Measurements from ENCODE around the gene GOLIM4.
"Not testable (repeated sequence)": the region's sequence is repeated elsewhere in the genome, so short reads cannot be mapped to it uniquely, and the experiment has no call there.

The GOLIM4 gene

GRCh38 chr3:168080022-168080421 lies 15.7 kb downstream of the GOLIM4 start:
- DNase-seq = no peak

GRCh38 chr3:168077091-168077490 lies 18.6 kb downstream of the GOLIM4 start:
- DNase-seq = no peak

GRCh38 chr3:168073842-168074605 lies 21.7 kb downstream of the GOLIM4 start:
- DNase-seq = no peak

GRCh38 chr3:168072323-168072650 lies 23.4 kb downstream of the GOLIM4 start:
- no peak for DNase-seq

GRCh38 chr3:168071591-168072322 lies 24.0 kb downstream of the GOLIM4 start:
- DNase-seq = peak in 1 of 56 donors; percentile 11

GRCh38 chr3:168070919-168071318 lies 24.8 kb downstream of the GOLIM4 start:
- no peak for DNase-seq

- no peak for DNase-seq
Measured at GRCh38 chr3:168068346-168068745, 27.4 kb downstream of the GOLIM4 start.

- no peak for DNase-seq
Measured at GRCh38 chr3:168066882-168067281, 28.8 kb downstream of the GOLIM4 start.

- no peak for DNase-seq
Measured at GRCh38 chr3:168065569-168065968, 30.2 kb downstream of the GOLIM4 start.

- DNase-seq = no peak
Measured at GRCh38 chr3:168063122-168063521, 32.6 kb downstream of the GOLIM4 start.

- no peak for DNase-seq
Measured at GRCh38 chr3:168062679-168063078, 33.0 kb downstream of the GOLIM4 start.

- peak in 2 of 56 donors; percentile 1 to 3 for DNase-seq
Measured at GRCh38 chr3:168061332-168061996, 34.3 kb downstream of the GOLIM4 start.

GRCh38 chr3:168060317-168060716 lies 35.4 kb downstream of the GOLIM4 start:
- DNase-seq = no peak

- no peak for DNase-seq
Measured at GRCh38 chr3:168058481-168058880, 37.2 kb downstream of the GOLIM4 start.

- DNase-seq = not testable (repeated sequence)
Measured at GRCh38 chr3:168056398-168057230, 39.1 kb downstream of the GOLIM4 start.

- no peak for DNase-seq
Measured at GRCh38 chr3:168054447-168054846, 41.3 kb downstream of the GOLIM4 start.

- no peak for DNase-seq
Measured at GRCh38 chr3:168053115-168053514, 42.6 kb downstream of the GOLIM4 start.

- no peak for DNase-seq
Measured at GRCh38 chr3:168052515-168052914, 43.2 kb downstream of the GOLIM4 start.

- DNase-seq = no peak
Measured at GRCh38 chr3:168051531-168052471, 43.9 kb downstream of the GOLIM4 start.

GRCh38 chr3:168051070-168051469 lies 44.7 kb downstream of the GOLIM4 start:
- no peak for DNase-seq
